Osteoblast (primary cell): ENCODE data around the gene B4GALT1. TPM values are rescaled to one million over a fixed set of nuclear protein-coding genes. Genes with fewer than 3 reads are reported as not detected.
A peak's percentile ranks its signal among the peaks of the same experiment; 100 is the strongest.

Experiments used
- DNase-seq: peaks from one replicate; pipeline ENCODE4 v3.0.0; 2011; ENCODE audit warnings: low spot score, mixed read lengths; ENCODE audit not compliant: insufficient read length; ENCODE audit errors: missing footprints
- H2AFZ ChIP-seq: 2 replicates; pipeline ENCODE4 v1.6.0; 2011; ENCODE audit warnings: mild to moderate bottlenecking, low read length
- H3K27ac ChIP-seq: 2 replicates; pipeline ENCODE4 v1.5.1; 2011; ENCODE audit warnings: mild to moderate bottlenecking, low read depth, low read length, moderate library complexity
- H3K27me3 ChIP-seq: 2 replicates; pipeline ENCODE4 v1.6.0; 2012; ENCODE audit warnings: mild to moderate bottlenecking, control low read depth, inconsistent platforms, low read length, moderate library complexity; ENCODE audit not compliant: insufficient read depth
- H3K36me3 ChIP-seq: 2 replicates; pipeline ENCODE4 v1.5.1; 2011; ENCODE audit warnings: mild to moderate bottlenecking, low read length, control low read depth, moderate library complexity; ENCODE audit not compliant: insufficient read depth
- H3K4me1 ChIP-seq: 2 replicates; pipeline ENCODE4 v1.5.1; 2011; ENCODE audit warnings: mild to moderate bottlenecking, low read length, control low read depth, moderate library complexity; ENCODE audit not compliant: insufficient read depth
- H3K4me2 ChIP-seq: 2 replicates; pipeline ENCODE4 v1.6.0; 2011; ENCODE audit warnings: mild to moderate bottlenecking, low read length; ENCODE audit not compliant: insufficient read depth
- H3K4me3 ChIP-seq: fragments of 200-600 bp; sonication (generic); 3 replicates; pipeline ENCODE4 v1.5.1; 2012; ENCODE audit warnings: mild to moderate bottlenecking, low read length, inconsistent platforms; ENCODE audit not compliant: insufficient read depth
- H3K79me2 ChIP-seq: 2 replicates; pipeline ENCODE4 v1.6.0; 2012; ENCODE audit warnings: mild to moderate bottlenecking, low read length, control low read depth, inconsistent platforms; ENCODE audit not compliant: insufficient read depth
- H3K9me3 ChIP-seq: 2 replicates; pipeline ENCODE4 v1.5.1; 2011; ENCODE audit warnings: low read depth, low read length, control low read depth
- H4K20me1 ChIP-seq: 2 replicates; pipeline ENCODE4 v1.6.0; 2012; ENCODE audit warnings: mild to moderate bottlenecking, low read length, control low read depth; ENCODE audit not compliant: insufficient read depth
- CTCF ChIP-seq: IDR thresholded peaks from 2 replicates; pipeline ENCODE4 v1.5.1; 2011; ENCODE audit warnings: mild to moderate bottlenecking, low read depth, low read length, moderate library complexity; ENCODE audit errors: extremely low read depth
- total RNA-seq: library from RNA; depleted of rRNA; stranded (reverse); fragments of >200 nt; gene quantifications from 2 replicates; pipeline ENCODE4 v1.2.3, GENCODE V29; 2012

B4GALT1 gene
- total RNA-seq, 1 donor, result 63.7 TPM

DNA sequence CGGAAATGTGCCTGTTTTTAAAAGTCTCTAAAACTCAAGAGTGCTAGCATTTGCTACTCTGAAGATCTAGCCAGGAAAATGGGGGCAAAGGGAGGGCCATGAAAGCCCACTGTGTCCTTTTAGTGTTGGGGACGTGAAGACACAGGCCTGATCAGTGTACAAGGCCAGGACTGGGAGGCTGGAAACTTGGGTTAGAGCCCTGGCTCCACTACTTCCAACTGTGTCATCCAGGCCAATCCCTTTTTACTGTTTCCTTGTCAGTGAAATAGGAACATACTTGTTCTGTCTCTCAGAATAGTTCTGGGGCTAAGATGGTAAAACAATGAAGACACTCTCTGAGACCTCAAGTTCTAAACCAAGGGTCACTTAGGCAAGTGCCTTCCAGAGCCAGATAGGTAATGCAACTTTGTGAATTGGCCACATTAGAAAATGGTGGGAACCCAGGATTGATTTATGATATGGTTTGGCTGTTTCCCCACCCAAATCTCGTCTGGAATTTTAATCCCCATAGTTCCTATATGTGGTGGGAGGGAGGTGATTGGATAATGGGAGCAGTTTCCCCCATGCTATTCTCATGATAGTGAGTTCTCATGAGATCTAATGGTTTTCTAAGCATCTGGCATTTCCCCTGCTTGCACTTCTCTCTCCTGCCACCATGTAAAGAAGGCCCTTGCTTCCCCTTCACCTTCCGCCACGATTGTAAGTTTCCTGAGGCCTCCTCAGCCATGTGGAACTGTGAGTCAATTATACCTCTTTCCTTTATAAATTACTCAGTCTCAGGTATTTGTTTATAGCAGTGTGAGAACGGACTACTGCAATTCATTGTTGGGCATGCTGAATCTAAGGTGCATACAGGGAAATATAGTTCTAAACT lies 30.4 kb upstream of the B4GALT1 start:
- H3K4me3 ChIP-seq, result no peak overlapping the region
- H3K36me3 ChIP-seq, result no peaks in the 10 kb centered on the region
- H3K27me3 ChIP-seq, result no peaks in the 10 kb centered on the region
- peak overlapping the region; percentile 24 for H3K27ac ChIP-seq
- no peaks in the 10 kb centered on the region for H3K9me3 ChIP-seq
- H2AFZ ChIP-seq, result peak overlapping the region; percentile 67
- no peaks in the 10 kb centered on the region for H4K20me1 ChIP-seq
- H3K4me2 ChIP-seq, result peak overlapping the region; percentile 49
- no peaks in the 10 kb centered on the region for H3K79me2 ChIP-seq
- no peak for DNase-seq
- H3K4me1 ChIP-seq, result peaks cover 25% of the 10 kb centered on the region
- TF ChIP-seq CTCF, result no peak

- H3K79me2 ChIP-seq, result no peaks in the 10 kb centered on the region
- peaks cover 19% of the 10 kb centered on the region for H3K4me1 ChIP-seq
- H3K9me3 ChIP-seq, result no peaks in the 10 kb centered on the region
- H3K27me3 ChIP-seq, result no peaks in the 10 kb centered on the region
- H3K4me3 ChIP-seq, result no peak overlapping the region
- H3K4me2 ChIP-seq, result no peak overlapping the region
- H2AFZ ChIP-seq, result peak overlapping the region; percentile 67
- no peaks in the 10 kb centered on the region for H3K36me3 ChIP-seq
- DNase-seq, result no peak
- no peaks in the 10 kb centered on the region for H4K20me1 ChIP-seq
- no peak for TF ChIP-seq CTCF
- no peak overlapping the region for H3K27ac ChIP-seq
Observed at GRCh38 chr9:33196736-33197135, 29.6 kb upstream of the B4GALT1 start.

- Histone ChIP-seq H4K20me1 (no peaks in the 10 kb centered on the region), H2AFZ (no peak overlapping the region), H3K27ac (no peak overlapping the region), H3K27me3 (no peaks in the 10 kb centered on the region), H3K4me3 (no peak overlapping the region), H3K9me3 (no peaks in the 10 kb centered on the region), H3K4me1 (peaks cover 19% of the 10 kb centered on the region), H3K79me2 (no peaks in the 10 kb centered on the region), H3K4me2 (no peak overlapping the region), H3K36me3 (no peaks in the 10 kb centered on the region)
- DNase-seq, result no peak
- no peak for TF ChIP-seq CTCF
Observed at GRCh38 chr9:33193818-33194217, 26.7 kb upstream of the B4GALT1 start.

GRCh38 chr9:33192493-33193255 lies 25.5 kb upstream of the B4GALT1 start:
- Histone ChIP-seq H3K4me2 (no peak overlapping the region), H2AFZ (peak overlapping the region; percentile 76), H4K20me1 (no peaks in the 10 kb centered on the region), H3K27ac (no peak overlapping the region), H3K9me3 (no peaks in the 10 kb centered on the region), H3K27me3 (no peaks in the 10 kb centered on the region), H3K4me3 (no peak overlapping the region), H3K4me1 (peaks cover 14% of the 10 kb centered on the region), H3K79me2 (no peaks in the 10 kb centered on the region), H3K36me3 (no peaks in the 10 kb centered on the region)
- no peak for DNase-seq
- no peak for TF ChIP-seq CTCF
